ENCODE results near the gene CDH3. TPM values are rescaled to one million over a fixed set of nuclear protein-coding genes. Genes with fewer than 3 reads are reported as not detected.

CDH3 gene
- total and polyA plus RNA-seq, 2 of the 13 experiments (the other 11 are each of a cell fraction or from before 2014, with no cell fraction given): 0.11 TPM; not detected in 1

DNA sequence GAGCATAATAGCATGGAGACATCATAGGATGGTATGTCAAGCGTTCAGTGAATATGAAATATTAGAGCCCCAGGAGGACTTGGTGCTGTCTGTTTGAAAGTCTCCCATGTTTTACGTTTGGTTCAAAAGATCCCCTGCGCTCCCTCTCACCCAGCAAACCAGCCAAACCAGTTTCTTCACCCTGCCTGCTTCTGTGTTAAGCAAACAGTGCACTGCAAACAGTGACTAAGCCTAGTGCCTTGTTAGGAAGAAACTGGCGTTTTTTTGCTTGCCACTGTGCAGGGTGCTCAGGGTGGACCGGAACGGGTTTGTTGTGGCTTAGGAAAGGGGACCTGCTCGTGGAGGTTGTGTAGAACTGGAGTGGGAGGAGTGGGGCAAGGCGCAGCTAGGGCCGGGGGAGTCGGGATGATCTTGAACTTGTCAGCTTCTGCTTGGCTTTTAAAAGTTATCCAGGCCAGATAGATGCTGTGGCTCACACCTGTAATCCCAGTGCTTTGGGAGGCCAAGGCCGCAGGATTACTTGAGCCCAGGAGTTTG is 99.7 kb downstream of the CDH3 start (continued):
- TF ChIP-seq, protein P1, sequence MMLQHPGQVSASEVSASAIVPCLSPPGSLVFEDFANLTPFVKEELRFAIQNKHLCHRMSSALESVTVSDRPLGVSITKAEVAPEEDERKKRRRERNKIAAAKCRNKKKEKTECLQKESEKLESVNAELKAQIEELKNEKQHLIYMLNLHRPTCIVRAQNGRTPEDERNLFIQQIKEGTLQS (CRISPR knock-in tag; IDR thresholded peaks at IDR 0.05): peak; percentile 85
- TF ChIP-seq IRF2 (CRISPR knock-in tag; IDR thresholded peaks at IDR 0.05): peak; percentile 93
- TF ChIP-seq ZNF205 (CRISPR knock-in tag; IDR thresholded peaks at IDR 0.05): peak; percentile 76
- peak; percentile 90 for TF ChIP-seq ZNF501 (CRISPR knock-in tag; IDR thresholded peaks at IDR 0.05)
- TF ChIP-seq ZNF451 (CRISPR knock-in tag; IDR thresholded peaks at IDR 0.05): no peak
- peak; percentile 42; the same call in 1 of the 2 replicates for TF ChIP-seq IRX3 (CRISPR knock-in tag; IDR thresholded peaks at IDR 0.05; ENCODE audit: borderline replicate concordance, low read depth)
- TF ChIP-seq, protein P2, sequence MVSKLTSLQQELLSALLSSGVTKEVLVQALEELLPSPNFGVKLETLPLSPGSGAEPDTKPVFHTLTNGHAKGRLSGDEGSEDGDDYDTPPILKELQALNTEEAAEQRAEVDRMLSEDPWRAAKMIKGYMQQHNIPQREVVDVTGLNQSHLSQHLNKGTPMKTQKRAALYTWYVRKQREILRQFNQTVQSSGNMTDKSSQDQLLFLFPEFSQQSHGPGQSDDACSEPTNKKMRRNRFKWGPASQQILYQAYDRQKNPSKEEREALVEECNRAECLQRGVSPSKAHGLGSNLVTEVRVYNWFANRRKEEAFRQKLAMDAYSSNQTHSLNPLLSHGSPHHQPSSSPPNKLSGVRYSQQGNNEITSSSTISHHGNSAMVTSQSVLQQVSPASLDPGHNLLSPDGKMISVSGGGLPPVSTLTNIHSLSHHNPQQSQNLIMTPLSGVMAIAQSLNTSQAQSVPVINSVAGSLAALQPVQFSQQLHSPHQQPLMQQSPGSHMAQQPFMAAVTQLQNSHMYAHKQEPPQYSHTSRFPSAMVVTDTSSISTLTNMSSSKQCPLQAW (CRISPR knock-in tag; IDR thresholded peaks at IDR 0.05): peak; percentile 93
- peak; percentile 79; the same call in 1 of the 2 replicates for TF ChIP-seq ZNF12 (CRISPR knock-in tag; IDR thresholded peaks at IDR 0.05)
- peak; percentile 93 for TF ChIP-seq ZNF441 (CRISPR knock-in tag; IDR thresholded peaks at IDR 0.05; ENCODE audit: borderline replicate concordance)
- peak; percentile 97 for TF ChIP-seq PPARG (CRISPR knock-in tag; conservative IDR thresholded peaks at IDR 0.05)
- TF ChIP-seq ZNF124 (CRISPR knock-in tag; IDR thresholded peaks at IDR 0.05): peak; percentile 99
- TF ChIP-seq, protein P3, sequence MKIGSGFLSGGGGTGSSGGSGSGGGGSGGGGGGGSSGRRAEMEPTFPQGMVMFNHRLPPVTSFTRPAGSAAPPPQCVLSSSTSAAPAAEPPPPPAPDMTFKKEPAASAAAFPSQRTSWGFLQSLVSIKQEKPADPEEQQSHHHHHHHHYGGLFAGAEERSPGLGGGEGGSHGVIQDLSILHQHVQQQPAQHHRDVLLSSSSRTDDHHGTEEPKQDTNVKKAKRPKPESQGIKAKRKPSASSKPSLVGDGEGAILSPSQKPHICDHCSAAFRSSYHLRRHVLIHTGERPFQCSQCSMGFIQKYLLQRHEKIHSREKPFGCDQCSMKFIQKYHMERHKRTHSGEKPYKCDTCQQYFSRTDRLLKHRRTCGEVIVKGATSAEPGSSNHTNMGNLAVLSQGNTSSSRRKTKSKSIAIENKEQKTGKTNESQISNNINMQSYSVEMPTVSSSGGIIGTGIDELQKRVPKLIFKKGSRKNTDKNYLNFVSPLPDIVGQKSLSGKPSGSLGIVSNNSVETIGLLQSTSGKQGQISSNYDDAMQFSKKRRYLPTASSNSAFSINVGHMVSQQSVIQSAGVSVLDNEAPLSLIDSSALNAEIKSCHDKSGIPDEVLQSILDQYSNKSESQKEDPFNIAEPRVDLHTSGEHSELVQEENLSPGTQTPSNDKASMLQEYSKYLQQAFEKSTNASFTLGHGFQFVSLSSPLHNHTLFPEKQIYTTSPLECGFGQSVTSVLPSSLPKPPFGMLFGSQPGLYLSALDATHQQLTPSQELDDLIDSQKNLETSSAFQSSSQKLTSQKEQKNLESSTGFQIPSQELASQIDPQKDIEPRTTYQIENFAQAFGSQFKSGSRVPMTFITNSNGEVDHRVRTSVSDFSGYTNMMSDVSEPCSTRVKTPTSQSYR (CRISPR knock-in tag; IDR thresholded peaks at IDR 0.05; ENCODE audit: borderline replicate concordance): 0 out of 2 replicates have a peak, but pooled peaks have one; percentile 53
- TF ChIP-seq, protein P4, sequence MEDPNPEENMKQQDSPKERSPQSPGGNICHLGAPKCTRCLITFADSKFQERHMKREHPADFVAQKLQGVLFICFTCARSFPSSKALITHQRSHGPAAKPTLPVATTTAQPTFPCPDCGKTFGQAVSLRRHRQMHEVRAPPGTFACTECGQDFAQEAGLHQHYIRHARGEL (CRISPR knock-in tag; IDR thresholded peaks at IDR 0.05): no peak
- no peak for TF ChIP-seq ZSCAN22 (CRISPR knock-in tag; IDR thresholded peaks at IDR 0.05)
- peak; percentile 93 for TF ChIP-seq BCL6 (CRISPR knock-in tag; IDR thresholded peaks at IDR 0.05)
- TF ChIP-seq, protein P5, sequence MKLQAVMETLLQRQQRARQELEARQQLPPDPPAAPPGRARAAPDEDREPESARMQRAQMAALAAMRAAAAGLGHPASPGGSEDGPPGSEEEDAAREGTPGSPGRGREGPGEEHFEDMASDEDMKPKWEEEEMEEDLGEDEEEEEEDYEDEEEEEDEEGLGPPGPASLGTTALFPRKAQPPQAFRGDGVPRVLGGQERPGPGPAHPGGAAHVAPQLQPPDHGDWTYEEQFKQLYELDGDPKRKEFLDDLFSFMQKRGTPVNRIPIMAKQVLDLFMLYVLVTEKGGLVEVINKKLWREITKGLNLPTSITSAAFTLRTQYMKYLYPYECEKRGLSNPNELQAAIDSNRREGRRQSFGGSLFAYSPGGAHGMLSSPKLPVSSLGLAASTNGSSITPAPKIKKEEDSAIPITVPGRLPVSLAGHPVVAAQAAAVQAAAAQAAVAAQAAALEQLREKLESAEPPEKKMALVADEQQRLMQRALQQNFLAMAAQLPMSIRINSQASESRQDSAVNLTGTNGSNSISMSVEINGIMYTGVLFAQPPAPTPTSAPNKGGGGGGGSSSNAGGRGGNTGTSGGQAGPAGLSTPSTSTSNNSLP (IDR thresholded peaks at IDR 0.05; ENCODE audit: low read depth, low read length): peak; percentile 53; the same call in 1 of the 2 replicates
- peak; percentile 16 to 49; a peak in 1 of 4 replicates for TF ChIP-seq NR2F1 (CRISPR knock-in tag; IDR thresholded peaks at IDR 0.05)
- TF ChIP-seq ZNF614 (CRISPR knock-in tag; IDR thresholded peaks at IDR 0.05; ENCODE audit: borderline replicate concordance): peak; percentile 96
- no peak; the same call in 1 of the 2 replicates for TF ChIP-seq SRY (CRISPR knock-in tag; IDR thresholded peaks at IDR 0.05)
- peak; percentile 90 for TF ChIP-seq ARNTL (CRISPR knock-in tag; IDR thresholded peaks at IDR 0.05)
- TF ChIP-seq MTF2 (CRISPR knock-in tag; IDR thresholded peaks at IDR 0.05; ENCODE audit: borderline replicate concordance): no peak
- 0 out of 2 replicates have a peak, but pooled peaks have one; percentile 81 for TF ChIP-seq MEIS1 (CRISPR knock-in tag; IDR thresholded peaks at IDR 0.05; ENCODE audit: borderline replicate concordance)
- peak; percentile 39; the same call in 1 of the 2 replicates for TF ChIP-seq NFE2L1 (CRISPR knock-in tag; IDR thresholded peaks at IDR 0.05; ENCODE audit: borderline replicate concordance)
